Measurements from ENCODE around the gene INHBC.
A peak's percentile ranks its signal among the peaks of the same experiment; 100 is the strongest.

INHBC gene

GRCh38 chr12:57455374-57456144 lies 21.0 kb downstream of the INHBC start:
- no peak for DNase-seq

- DNase-seq: peak in 1 of 2 experiments; percentile 19
Measured at GRCh38 chr12:57456145-57456700, 21.6 kb downstream of the INHBC start.

- no peak for DNase-seq
Measured at GRCh38 chr12:57456737-57457490, 22.3 kb downstream of the INHBC start.

GRCh38 chr12:57458665-57459054 lies 24.1 kb downstream of the INHBC start:
- no peak for DNase-seq

- peak; percentile 84 to 92 for DNase-seq
Measured at GRCh38 chr12:57459055-57459749, 24.6 kb downstream of the INHBC start.

- no peak for DNase-seq
Measured at GRCh38 chr12:57459750-57460467, 25.3 kb downstream of the INHBC start, which contains the start of gene GLI1. Gene GLI1 (plus strand): TSS chr12:57459785. CDS start chr12:57463692, 3,907 bp downstream.

- DNase-seq: no peak
Measured at GRCh38 chr12:57460468-57460784, 25.8 kb downstream of the INHBC start.

- no peak for DNase-seq
Measured at GRCh38 chr12:57460841-57461275, 26.3 kb downstream of the INHBC start.

- no peak for DNase-seq
Measured at GRCh38 chr12:57461276-57461916, 26.8 kb downstream of the INHBC start.

GRCh38 chr12:57461917-57462250 lies 27.3 kb downstream of the INHBC start:
- no peak for DNase-seq

- DNase-seq: peak; percentile 53 to 77
Measured at GRCh38 chr12:57462251-57462911, 27.8 kb downstream of the INHBC start.

- DNase-seq: no peak
Measured at GRCh38 chr12:57462912-57463253, 28.3 kb downstream of the INHBC start.

GRCh38 chr12:57464569-57464968 lies 30.0 kb downstream of the INHBC start:
- no peak for DNase-seq

GRCh38 chr12:57465030-57465746 lies 30.6 kb downstream of the INHBC start:
- no peak for DNase-seq

- no peak for DNase-seq
Measured at GRCh38 chr12:57465747-57466505, 31.3 kb downstream of the INHBC start.

- no peak for DNase-seq
Measured at GRCh38 chr12:57467212-57467874, 32.8 kb downstream of the INHBC start.

GRCh38 chr12:57467915-57468314 lies 33.3 kb downstream of the INHBC start:
- no peak for DNase-seq

GRCh38 chr12:57469296-57470164 lies 34.9 kb downstream of the INHBC start:
- no peak for DNase-seq

Measured in AML-193 (cell line).